Right lobe of liver (tissue), 4 donors: ENCODE results near the gene MAPK8.

Experiments
- POLR2A ChIP-seq: fragments of 450-650 bp; IDR thresholded peaks from one replicate; pipeline ENCODE4 v1.6.1; 2017; ENCODE audit warnings: antibody characterized with exemption, mild to moderate bottlenecking
- TF ChIP-seq, protein P1 (sequence below), 4 donors: fragments of 200-600 bp in 3 of 4; fragments of 450-650 bp in 1 of 4; IDR thresholded peaks; one replicate each; pipeline versions ENCODE4 v1.5.1 to v1.8.0; 2016 to 2022; ENCODE audit warnings: antibody characterized with exemption in 4 of 4, mild to moderate bottlenecking in 2 of 4
- donor health status: DM: no; HTN: no; CAD: no.
- donor health status: DM: no; HTN: no; CAD: no.
- donor health status: DM: no; HTN: yes; CAD: no.

- TF ChIP-seq, protein P1, sequence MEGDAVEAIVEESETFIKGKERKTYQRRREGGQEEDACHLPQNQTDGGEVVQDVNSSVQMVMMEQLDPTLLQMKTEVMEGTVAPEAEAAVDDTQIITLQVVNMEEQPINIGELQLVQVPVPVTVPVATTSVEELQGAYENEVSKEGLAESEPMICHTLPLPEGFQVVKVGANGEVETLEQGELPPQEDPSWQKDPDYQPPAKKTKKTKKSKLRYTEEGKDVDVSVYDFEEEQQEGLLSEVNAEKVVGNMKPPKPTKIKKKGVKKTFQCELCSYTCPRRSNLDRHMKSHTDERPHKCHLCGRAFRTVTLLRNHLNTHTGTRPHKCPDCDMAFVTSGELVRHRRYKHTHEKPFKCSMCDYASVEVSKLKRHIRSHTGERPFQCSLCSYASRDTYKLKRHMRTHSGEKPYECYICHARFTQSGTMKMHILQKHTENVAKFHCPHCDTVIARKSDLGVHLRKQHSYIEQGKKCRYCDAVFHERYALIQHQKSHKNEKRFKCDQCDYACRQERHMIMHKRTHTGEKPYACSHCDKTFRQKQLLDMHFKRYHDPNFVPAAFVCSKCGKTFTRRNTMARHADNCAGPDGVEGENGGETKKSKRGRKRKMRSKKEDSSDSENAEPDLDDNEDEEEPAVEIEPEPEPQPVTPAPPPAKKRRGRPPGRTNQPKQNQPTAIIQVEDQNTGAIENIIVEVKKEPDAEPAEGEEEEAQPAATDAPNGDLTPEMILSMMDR (IDR thresholded peaks at IDR 0.05): no peak
- TF ChIP-seq POLR2A: no peak
Observed at GRCh38 chr10:48453451-48454301, 147.2 kb downstream of the MAPK8 start.
